SK-N-SH treated with all-trans-retinoic acid at 6 μM for 48 hours (cell line): ENCODE results near the gene KCNJ9.
A peak's percentile ranks its signal among the peaks of the same experiment; 100 is the strongest.

Source experiments
- ATAC-seq: fragments of 200-7000 bp; cut with Tn5 transposase; 3 replicates; pipeline ENCODE4 v1.9.1; 2020; ENCODE audit warnings: mild to moderate bottlenecking, moderate library complexity
- ARNTL ChIP-seq: fragments of 450-650 bp; formaldehyde crosslinking; IDR thresholded peaks from 2 replicates; pipeline ENCODE4 v1.5.0; 2020; ENCODE audit warnings: low read depth, mild to moderate bottlenecking, moderate library complexity, borderline replicate concordance
- BACH2 ChIP-seq: fragments of 250-450 bp; sonication (Bioruptor Pico); IDR thresholded peaks from 2 replicates; pipeline ENCODE4 v1.9.0; 2021; ENCODE audit warnings: mild to moderate bottlenecking, borderline replicate concordance
- CREB5 ChIP-seq: fragments of 250-450 bp; sonication (Bioruptor Pico); IDR thresholded peaks from 2 replicates; pipeline ENCODE4 v1.5.1; 2020; ENCODE audit warnings: low read depth, mild to moderate bottlenecking, moderate library complexity
- CSDC2 ChIP-seq: fragments of 250-450 bp; sonication (Bioruptor Pico); IDR thresholded peaks from 2 replicates; pipeline ENCODE4 v1.5.0; 2020; ENCODE audit warnings: mild to moderate bottlenecking, moderate library complexity
- CSRNP3 ChIP-seq: fragments of 250-450 bp; sonication (Bioruptor Pico); IDR thresholded peaks from 2 replicates; pipeline ENCODE4 v1.5.1; 2021; ENCODE audit warnings: mild to moderate bottlenecking, moderate library complexity
- ESRRG ChIP-seq: fragments of 250-450 bp; sonication (Bioruptor Pico); IDR thresholded peaks from 2 replicates; pipeline ENCODE4 v1.6.1; 2021; ENCODE audit warnings: mild to moderate bottlenecking
- GLIS3 ChIP-seq: fragments of 250-450 bp; sonication (Bioruptor Pico); IDR thresholded peaks from 2 replicates; pipeline ENCODE4 v1.5.0; 2020; ENCODE audit warnings: mild to moderate bottlenecking, moderate library complexity
- ISL1 ChIP-seq: fragments of 250-450 bp; sonication (Bioruptor Pico); IDR thresholded peaks from 2 replicates; pipeline ENCODE4 v2.1.2; 2022; ENCODE audit warnings: mild to moderate bottlenecking, moderate library complexity
- PATZ1 ChIP-seq: fragments of 250-450 bp; sonication (Bioruptor Pico); IDR thresholded peaks from 2 replicates; pipeline ENCODE4 v1.8.0; 2020; ENCODE audit warnings: mild to moderate bottlenecking, moderate library complexity, borderline replicate concordance
- POU6F1 ChIP-seq: fragments of 250-450 bp; sonication (Bioruptor Pico); IDR thresholded peaks from 2 replicates; pipeline ENCODE4 v1.8.0; 2021; ENCODE audit warnings: low read depth, mild to moderate bottlenecking, moderate library complexity, borderline replicate concordance
- PPARA ChIP-seq: fragments of 250-450 bp; sonication (Bioruptor Pico); IDR thresholded peaks from 2 replicates; pipeline ENCODE4 v1.5.0; 2020; ENCODE audit warnings: mild to moderate bottlenecking, borderline replicate concordance
- RARB ChIP-seq: fragments of 250-450 bp; sonication (Bioruptor Pico); IDR thresholded peaks from 2 replicates; pipeline ENCODE4 v1.8.0; 2021; ENCODE audit warnings: mild to moderate bottlenecking, moderate library complexity
- SNAI2 ChIP-seq: fragments of 250-450 bp; sonication (Bioruptor Pico); IDR thresholded peaks from 2 replicates; pipeline ENCODE4 v1.5.0; 2020; ENCODE audit warnings: mild to moderate bottlenecking, moderate library complexity
- TCF4 ChIP-seq: fragments of 250-450 bp; sonication (Bioruptor Pico); IDR thresholded peaks from 2 replicates; pipeline ENCODE4 v1.8.0; 2021; ENCODE audit warnings: mild to moderate bottlenecking, moderate library complexity, borderline replicate concordance
- TOX ChIP-seq: fragments of 250-450 bp; sonication (Bioruptor Pico); IDR thresholded peaks from 2 replicates; pipeline ENCODE4 v1.8.0; 2021; ENCODE audit warnings: mild to moderate bottlenecking, moderate library complexity, borderline replicate concordance
- TSHZ2 ChIP-seq: fragments of 250-450 bp; sonication (Bioruptor Pico); IDR thresholded peaks from 2 replicates; pipeline ENCODE4 v1.5.0; 2020; ENCODE audit warnings: mild to moderate bottlenecking, moderate library complexity
- ZC3H10 ChIP-seq: fragments of 250-450 bp; sonication (Bioruptor Pico); IDR thresholded peaks from 2 replicates; pipeline ENCODE4 v1.5.1; 2021; ENCODE audit warnings: mild to moderate bottlenecking, moderate library complexity
- ZFP3 ChIP-seq: fragments of 250-450 bp; sonication (Bioruptor Pico); IDR thresholded peaks from 2 replicates; pipeline ENCODE4 v1.5.0; 2020; ENCODE audit warnings: mild to moderate bottlenecking, moderate library complexity
- ZFP30 ChIP-seq: fragments of 450-650 bp; formaldehyde crosslinking; IDR thresholded peaks from 2 replicates; pipeline ENCODE4 v1.5.0; 2022; ENCODE audit warnings: mild to moderate bottlenecking, moderate library complexity
- ZNF565 ChIP-seq: fragments of 450-650 bp; formaldehyde crosslinking; conservative IDR thresholded peaks from 2 replicates; pipeline ENCODE4 v1.5.0; 2020; ENCODE audit warnings: low read depth, mild to moderate bottlenecking, moderate library complexity
- ZNF70 ChIP-seq: fragments of 450-650 bp; formaldehyde crosslinking; IDR thresholded peaks from 2 replicates; pipeline ENCODE4 v1.5.0; 2020; ENCODE audit warnings: mild to moderate bottlenecking, moderate library complexity
- ZNF8 ChIP-seq: fragments of 450-650 bp; formaldehyde crosslinking; IDR thresholded peaks from 2 replicates; pipeline ENCODE4 v1.5.0; 2020; ENCODE audit warnings: mild to moderate bottlenecking, moderate library complexity

KCNJ9 gene

GRCh38 chr1:160127865-160128523 is 46.7 kb downstream of the KCNJ9 start:
- TF ChIP-seq ISL1 (CRISPR knock-in tag) (no peak), ZFP3 (CRISPR knock-in tag) (no peak), ESRRG (CRISPR knock-in tag) (no peak), TCF4 (no peak), GLIS3 (CRISPR knock-in tag) (no peak), RARB (CRISPR knock-in tag) (no peak), ZNF8 (CRISPR knock-in tag) (no peak), POU6F1 (CRISPR knock-in tag) (no peak), ZNF565 (CRISPR knock-in tag) (no peak), TOX (no peak), ZFP30 (CRISPR knock-in tag) (no peak), PPARA (CRISPR knock-in tag) (no peak), SNAI2 (CRISPR knock-in tag) (no peak), CREB5 (CRISPR knock-in tag) (no peak), ZC3H10 (CRISPR knock-in tag) (no peak), TSHZ2 (CRISPR knock-in tag) (no peak), PATZ1 (CRISPR knock-in tag) (no peak), ARNTL (CRISPR knock-in tag) (no peak), CSDC2 (no peak), BACH2 (no peak)
- ATAC-seq = peak; percentile 48

- TF ChIP-seq GLIS3 (CRISPR knock-in tag) (no peak), ZNF70 (CRISPR knock-in tag) (no peak), ZC3H10 (CRISPR knock-in tag) (no peak), ZFP3 (CRISPR knock-in tag) (no peak), TOX (no peak), CSDC2 (no peak), ZFP30 (CRISPR knock-in tag) (no peak), ZNF8 (CRISPR knock-in tag) (no peak), PATZ1 (CRISPR knock-in tag) (no peak), CSRNP3 (CRISPR knock-in tag) (no peak)
- no peak for ATAC-seq
Observed at GRCh38 chr1:160128636-160129035, 47.3 kb downstream of the KCNJ9 start.
